AG04449 (cell line): ENCODE measurements around the gene ACP3.
A peak's percentile ranks its signal among the peaks of the same experiment; 100 is the strongest.
"Not testable (repeated sequence)": the region's sequence is repeated elsewhere in the genome, so short reads cannot be mapped to it uniquely, and the experiment has no call there.

Experiments
- CTCF ChIA-PET: fragments of 350-600 bp; formaldehyde crosslinking; extraction: SDS; loops from one replicate; lab custom pipeline; 2021; ENCODE audit warnings: antibody characterized with exemption; lab: Yijun Ruan, JAX
- POLR2A ChIA-PET: fragments of 400-600, 350-600 bp; formaldehyde crosslinking; extraction: SDS; loops from one replicate; lab custom pipeline; 2020; ENCODE audit warnings: antibody characterized with exemption, inconsistent platforms; lab: Yijun Ruan, JAX
- DNase-seq: peaks from one replicate; pipeline ENCODE4 v3.0.0-alpha.2; 2010; ENCODE audit warnings: low read depth, low spot score
- H3K4me3 ChIP-seq: 2 replicates; pipeline ENCODE4 v1.5.1; 2011; ENCODE audit warnings: low read depth, mild to moderate bottlenecking, control low read depth, low read length
- TF ChIP-seq, protein P1 (sequence below): IDR thresholded peaks from one replicate; pipeline ENCODE4 v1.5.1; 2011; ENCODE audit warnings: mild to moderate bottlenecking, moderate library complexity, low read length, control low read depth, inconsistent platforms; ENCODE audit not compliant: insufficient read depth; ENCODE audit errors: missing control alignments

The ACP3 gene

GRCh38 chr3:132386259-132386658 lies 69.1 kb downstream of the ACP3 start:
- no peak for DNase-seq
- H3K4me3 ChIP-seq = no peak overlapping the region
- ChIA-PET CTCF (no interaction called here), POLR2A (no interaction called here)
- TF ChIP-seq, protein P1, sequence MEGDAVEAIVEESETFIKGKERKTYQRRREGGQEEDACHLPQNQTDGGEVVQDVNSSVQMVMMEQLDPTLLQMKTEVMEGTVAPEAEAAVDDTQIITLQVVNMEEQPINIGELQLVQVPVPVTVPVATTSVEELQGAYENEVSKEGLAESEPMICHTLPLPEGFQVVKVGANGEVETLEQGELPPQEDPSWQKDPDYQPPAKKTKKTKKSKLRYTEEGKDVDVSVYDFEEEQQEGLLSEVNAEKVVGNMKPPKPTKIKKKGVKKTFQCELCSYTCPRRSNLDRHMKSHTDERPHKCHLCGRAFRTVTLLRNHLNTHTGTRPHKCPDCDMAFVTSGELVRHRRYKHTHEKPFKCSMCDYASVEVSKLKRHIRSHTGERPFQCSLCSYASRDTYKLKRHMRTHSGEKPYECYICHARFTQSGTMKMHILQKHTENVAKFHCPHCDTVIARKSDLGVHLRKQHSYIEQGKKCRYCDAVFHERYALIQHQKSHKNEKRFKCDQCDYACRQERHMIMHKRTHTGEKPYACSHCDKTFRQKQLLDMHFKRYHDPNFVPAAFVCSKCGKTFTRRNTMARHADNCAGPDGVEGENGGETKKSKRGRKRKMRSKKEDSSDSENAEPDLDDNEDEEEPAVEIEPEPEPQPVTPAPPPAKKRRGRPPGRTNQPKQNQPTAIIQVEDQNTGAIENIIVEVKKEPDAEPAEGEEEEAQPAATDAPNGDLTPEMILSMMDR = no peak

DNA sequence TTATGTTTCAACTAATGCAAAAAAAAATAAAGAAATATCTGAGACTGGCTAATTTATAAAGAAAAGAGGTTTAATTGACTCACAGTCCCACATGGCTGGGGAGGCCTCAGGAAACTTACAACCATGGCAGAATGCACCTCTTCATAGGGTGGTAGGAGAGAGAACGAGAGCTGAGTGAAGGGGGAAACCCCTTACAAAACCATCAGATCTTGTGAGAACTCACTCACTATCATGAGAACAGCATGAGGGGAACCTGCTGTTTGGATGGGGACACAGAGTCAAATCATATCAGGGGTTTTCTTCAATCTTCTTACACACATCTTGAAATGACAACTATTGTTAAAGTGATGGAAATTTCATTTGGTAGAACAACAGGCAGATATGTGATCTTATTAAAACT lies 75.5 kb downstream of the ACP3 start:
- H3K4me3 ChIP-seq, DNase-seq, POLR2A ChIA-PET: not testable (repeated sequence)
- CTCF ChIA-PET = interaction anchor here (0.7 to 0.8 kb wide), 2 partner anchors 39 to 41 kb away, joined by 3 read pairs; no protein-coding TSS in a partner anchor

DNA sequence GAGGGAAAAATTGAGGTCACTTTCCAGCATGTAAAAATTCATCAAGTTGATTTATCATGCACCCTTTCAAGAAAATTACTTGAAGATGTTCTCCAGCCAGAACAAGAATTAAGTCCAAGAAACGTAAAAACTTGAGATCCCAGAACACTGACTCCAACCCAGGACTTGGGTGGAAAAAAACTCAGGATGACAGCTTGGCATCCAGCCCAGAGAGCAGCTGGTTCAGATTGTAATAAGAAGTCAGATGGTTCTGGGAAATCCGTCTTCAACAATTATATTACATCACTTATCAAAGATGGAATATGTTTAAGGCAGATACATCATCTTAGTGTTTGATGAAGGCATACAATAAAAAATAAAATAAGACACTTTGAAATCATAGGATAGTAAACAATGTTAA lies 77.1 kb downstream of the ACP3 start:
- no peak overlapping the region for H3K4me3 ChIP-seq
- ChIA-PET CTCF (interaction anchor here (1.0 to 7.6 kb wide), 3 partner anchors 13 to 50 kb away, joined by 3 to 171 read pairs (median 4); no protein-coding TSS in a partner anchor), POLR2A (no interaction called here)
- DNase-seq = no peak
- TF ChIP-seq, protein P1 = no peak

DNA sequence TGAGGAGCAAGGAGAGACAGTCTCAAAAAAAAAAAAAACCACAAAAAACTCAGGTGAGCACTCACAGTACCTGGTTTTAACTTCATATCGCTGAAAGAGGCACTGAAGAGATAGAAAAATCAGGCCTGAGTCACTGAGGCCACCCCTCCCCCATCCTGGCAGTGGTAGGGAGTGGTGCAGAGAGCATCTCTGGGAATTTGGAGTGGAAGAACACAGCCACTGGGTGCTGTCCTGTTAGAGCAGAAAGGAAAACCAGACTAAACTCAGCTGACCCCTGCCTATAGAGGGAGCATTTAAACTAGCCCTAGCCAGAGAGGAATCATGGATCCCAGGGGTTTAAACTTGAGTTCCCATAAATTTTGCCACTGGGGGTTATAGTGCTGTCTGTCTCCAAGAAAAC lies 77.9 kb downstream of the ACP3 start:
- DNase-seq = no peak
- ChIA-PET POLR2A (no interaction called here), CTCF (interaction anchor here (1.0 to 7.6 kb wide), 3 partner anchors 14 to 51 kb away, joined by 3 to 171 read pairs (median 4); no protein-coding TSS in a partner anchor)
- no peak overlapping the region for H3K4me3 ChIP-seq
- TF ChIP-seq, protein P1 = no peak

DNA sequence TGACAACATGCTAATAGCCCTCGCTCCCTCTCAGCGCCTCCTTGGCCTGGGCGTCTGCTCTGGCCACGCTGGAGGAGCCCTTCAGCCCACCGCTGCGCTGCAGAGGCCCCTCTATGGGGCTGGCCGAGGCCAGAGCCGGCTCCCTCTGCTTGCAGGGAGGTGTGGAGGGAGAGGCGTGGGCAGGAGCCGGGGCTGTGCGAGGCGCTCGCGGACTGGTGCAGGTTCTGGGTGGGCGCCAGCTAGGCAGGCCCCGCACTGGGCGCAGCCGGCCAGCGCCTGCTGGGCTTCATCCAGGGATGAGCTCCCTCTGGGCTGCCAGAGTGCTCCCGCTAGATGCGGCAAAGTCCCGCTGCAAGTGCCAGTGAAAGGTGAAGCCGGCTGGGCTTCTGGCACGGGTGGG lies 79.0 kb downstream of the ACP3 start:
- ChIA-PET POLR2A (no interaction called here), CTCF (interaction anchor here (7.6 kb wide), 1 partner anchor 44 kb away, joined by 171 read pairs; no protein-coding TSS in a partner anchor)
- no peak for DNase-seq
- no peak overlapping the region for H3K4me3 ChIP-seq
- TF ChIP-seq, protein P1 = no peak

- CTCF ChIA-PET = interaction anchor here (3.0 to 7.6 kb wide), 3 partner anchors 45 to 138 kb away, joined by 27 to 171 read pairs (median 36); no protein-coding TSS in a partner anchor
- DNase-seq, POLR2A ChIA-PET, H3K4me3 ChIP-seq: not testable (repeated sequence)
Observed at GRCh38 chr3:132396776-132397175, 79.6 kb downstream of the ACP3 start.

- CTCF ChIA-PET = interaction anchor here (0.6 to 7.6 kb wide), 20 partner anchors 9 to 359 kb away, joined by 3 to 171 read pairs (median 4); partner anchors contain the start of gene DNAJC13
- H3K4me3 ChIP-seq = no peak overlapping the region
- TF ChIP-seq, protein P1 = peak; percentile 63
- DNase-seq = peak; percentile 7
- POLR2A ChIA-PET = interaction anchor here (1.5 kb wide), 1 partner anchor 18 kb away, joined by 3 read pairs; the partner anchor contains the start of gene DNAJC13
Observed at GRCh38 chr3:132399054-132399929, 82.1 kb downstream of the ACP3 start.
